ENCODE results near the gene ARL4D.
"Not testable (repeated sequence)": the region's sequence is repeated elsewhere in the genome, so short reads cannot be mapped to it uniquely, and the experiment has no call there.

ARL4D gene

GRCh38 chr17:43381204-43381603 lies 17.6 kb upstream of the ARL4D start:
- no peak overlapping the region for H3K27ac Mint-ChIP-seq
- H3K4me1 Mint-ChIP-seq (ENCODE audit: low read depth), result peaks cover 3% of the 10 kb centered on the region
- peaks cover 10% of the 10 kb centered on the region for H3K9me3 Mint-ChIP-seq
- H3K27me3 Mint-ChIP-seq, result no peaks in the 10 kb centered on the region
- no peak overlapping the region for H3K4me3 Mint-ChIP-seq
- DNase-seq, result no peak
- peaks cover 5% of the 10 kb centered on the region for H3K36me3 Mint-ChIP-seq (ENCODE audit: low read depth)

GRCh38 chr17:43381621-43382020 lies 17.2 kb upstream of the ARL4D start:
- no peak overlapping the region for H3K27ac Mint-ChIP-seq
- H3K36me3 Mint-ChIP-seq (ENCODE audit: low read depth), result peaks cover 5% of the 10 kb centered on the region
- H3K4me1 Mint-ChIP-seq (ENCODE audit: low read depth), result peaks cover 4% of the 10 kb centered on the region
- H3K9me3 Mint-ChIP-seq, result peaks cover 10% of the 10 kb centered on the region
- H3K4me3 Mint-ChIP-seq, result no peak overlapping the region
- H3K27me3 Mint-ChIP-seq, result no peaks in the 10 kb centered on the region
- DNase-seq, result no peak

- H3K27me3 Mint-ChIP-seq, result no peaks in the 10 kb centered on the region
- H3K4me3 Mint-ChIP-seq, result no peak overlapping the region
- peaks cover 12% of the 10 kb centered on the region for H3K4me1 Mint-ChIP-seq (ENCODE audit: low read depth)
- H3K36me3 Mint-ChIP-seq (ENCODE audit: low read depth), result peaks cover 5% of the 10 kb centered on the region
- H3K9me3 Mint-ChIP-seq, result peaks cover 10% of the 10 kb centered on the region
- no peak for DNase-seq
- H3K27ac Mint-ChIP-seq, result no peak overlapping the region
Observed at GRCh38 chr17:43382776-43383175, 16.0 kb upstream of the ARL4D start.

GRCh38 chr17:43383372-43383771 lies 15.4 kb upstream of the ARL4D start:
- Mint-ChIP-seq H3K36me3 (ENCODE audit: low read depth) (peaks cover 7% of the 10 kb centered on the region), H3K4me3 (no peak overlapping the region), H3K27ac (no peak overlapping the region), H3K9me3 (peaks cover 10% of the 10 kb centered on the region), H3K27me3 (no peaks in the 10 kb centered on the region), H3K4me1 (ENCODE audit: low read depth) (peaks cover 12% of the 10 kb centered on the region)
- DNase-seq, result no peak

- Mint-ChIP-seq H3K9me3 (peaks cover 10% of the 10 kb centered on the region), H3K27ac (no peak overlapping the region), H3K4me3 (no peak overlapping the region), H3K27me3 (no peaks in the 10 kb centered on the region), H3K4me1 (ENCODE audit: low read depth) (peaks cover 15% of the 10 kb centered on the region), H3K36me3 (ENCODE audit: low read depth) (peaks cover 5% of the 10 kb centered on the region)
- DNase-seq, result no peak
Observed at GRCh38 chr17:43383826-43384475, 14.8 kb upstream of the ARL4D start.

GRCh38 chr17:43384476-43384862 lies 14.3 kb upstream of the ARL4D start:
- Mint-ChIP-seq H3K4me3 (no peak overlapping the region), H3K9me3 (peaks cover 10% of the 10 kb centered on the region), H3K27me3 (no peaks in the 10 kb centered on the region), H3K27ac (no peak overlapping the region), H3K36me3 (ENCODE audit: low read depth) (peaks cover 5% of the 10 kb centered on the region), H3K4me1 (ENCODE audit: low read depth) (peaks cover 19% of the 10 kb centered on the region)
- DNase-seq, result no peak

GRCh38 chr17:43385046-43385831 lies 13.6 kb upstream of the ARL4D start:
- H3K4me3 Mint-ChIP-seq, result no peak overlapping the region
- peaks cover 5% of the 10 kb centered on the region for H3K36me3 Mint-ChIP-seq (ENCODE audit: low read depth)
- no peak overlapping the region for H3K27ac Mint-ChIP-seq
- DNase-seq, result no peak
- no peaks in the 10 kb centered on the region for H3K27me3 Mint-ChIP-seq
- H3K4me1 Mint-ChIP-seq (ENCODE audit: low read depth), result peaks cover 25% of the 10 kb centered on the region
- H3K9me3 Mint-ChIP-seq, result peaks cover 3% of the 10 kb centered on the region

- peaks cover 25% of the 10 kb centered on the region for H3K4me1 Mint-ChIP-seq (ENCODE audit: low read depth)
- DNase-seq, result peak; percentile 95
- no peaks in the 10 kb centered on the region for H3K27me3 Mint-ChIP-seq
- H3K4me3 Mint-ChIP-seq, result peak overlapping the region; percentile 83
- peaks cover 2% of the 10 kb centered on the region for H3K36me3 Mint-ChIP-seq (ENCODE audit: low read depth)
- peak overlapping the region; percentile 95 for H3K27ac Mint-ChIP-seq
- no peaks in the 10 kb centered on the region for H3K9me3 Mint-ChIP-seq
Observed at GRCh38 chr17:43388359-43389045, 10.3 kb upstream of the ARL4D start.

- H3K27ac Mint-ChIP-seq, result peak overlapping the region; percentile 95
- peak; percentile 83 for DNase-seq
- H3K9me3 Mint-ChIP-seq, result no peaks in the 10 kb centered on the region
- H3K36me3 Mint-ChIP-seq (ENCODE audit: low read depth), result peaks cover 2% of the 10 kb centered on the region
- peak overlapping the region; percentile 83 for H3K4me3 Mint-ChIP-seq
- H3K27me3 Mint-ChIP-seq, result no peaks in the 10 kb centered on the region
- peaks cover 28% of the 10 kb centered on the region for H3K4me1 Mint-ChIP-seq (ENCODE audit: low read depth)
Observed at GRCh38 chr17:43389046-43389947, 9.5 kb upstream of the ARL4D start.

- Mint-ChIP-seq H3K9me3 (no peaks in the 10 kb centered on the region), H3K27me3 (no peaks in the 10 kb centered on the region), H3K4me3 (no peak overlapping the region), H3K36me3 (ENCODE audit: low read depth) (peaks cover 2% of the 10 kb centered on the region), H3K27ac (no peak overlapping the region), H3K4me1 (ENCODE audit: low read depth) (peaks cover 17% of the 10 kb centered on the region)
- DNase-seq, result no peak
Observed at GRCh38 chr17:43392397-43392796, 6.4 kb upstream of the ARL4D start.

- DNase-seq, result peak; percentile 87
- Mint-ChIP-seq H3K4me3 (no peak overlapping the region), H3K27me3 (no peaks in the 10 kb centered on the region), H3K36me3 (ENCODE audit: low read depth) (peaks cover 3% of the 10 kb centered on the region), H3K9me3 (no peaks in the 10 kb centered on the region), H3K4me1 (ENCODE audit: low read depth) (peaks cover 20% of the 10 kb centered on the region), H3K27ac (peak overlapping the region; percentile 4)
Observed at GRCh38 chr17:43393944-43394482, 4.8 kb upstream of the ARL4D start.

- DNase-seq; H3K9me3 Mint-ChIP-seq; H3K27me3 Mint-ChIP-seq; H3K27ac Mint-ChIP-seq; H3K4me3 Mint-ChIP-seq; H3K36me3 Mint-ChIP-seq (ENCODE audit: low read depth): not testable (repeated sequence)
- H3K4me1 Mint-ChIP-seq (ENCODE audit: low read depth), result peaks cover 21% of the 10 kb centered on the region
Observed at GRCh38 chr17:43394696-43395095, 4.1 kb upstream of the ARL4D start.

- H3K27ac Mint-ChIP-seq, result no peak overlapping the region
- H3K4me1 Mint-ChIP-seq (ENCODE audit: low read depth), result peaks cover 20% of the 10 kb centered on the region
- H3K27me3 Mint-ChIP-seq, result no peaks in the 10 kb centered on the region
Observed at GRCh38 chr17:43395165-43395564, 3.6 kb upstream of the ARL4D start.

GRCh38 chr17:43396491-43397060 lies 2.2 kb upstream of the ARL4D start:
- Mint-ChIP-seq H3K9me3 (no peaks in the 10 kb centered on the region), H3K4me3 (no peak overlapping the region), H3K4me1 (ENCODE audit: low read depth) (peaks cover 25% of the 10 kb centered on the region), H3K27me3 (no peaks in the 10 kb centered on the region), H3K27ac (no peak overlapping the region), H3K36me3 (ENCODE audit: low read depth) (peaks cover 5% of the 10 kb centered on the region)
- no peak for DNase-seq

More at GRCh38 chr17:43395165-43395564, 3.6 kb upstream of the ARL4D start:
- no peak for DNase-seq
- Mint-ChIP-seq H3K36me3 (ENCODE audit: low read depth) (peaks cover 5% of the 10 kb centered on the region), H3K9me3 (no peaks in the 10 kb centered on the region), H3K4me3 (no peak overlapping the region)
